ENCODE data around the gene TMEM119. TPM values are rescaled to one million over a fixed set of nuclear protein-coding genes. Genes with fewer than 3 reads are reported as not detected.
"Not testable (repeated sequence)": the region's sequence is repeated elsewhere in the genome, so short reads cannot be mapped to it uniquely, and the experiment has no call there.

TMEM119 gene
- total RNA-seq, 1 donor from 2014 or later, result not detected

DNA sequence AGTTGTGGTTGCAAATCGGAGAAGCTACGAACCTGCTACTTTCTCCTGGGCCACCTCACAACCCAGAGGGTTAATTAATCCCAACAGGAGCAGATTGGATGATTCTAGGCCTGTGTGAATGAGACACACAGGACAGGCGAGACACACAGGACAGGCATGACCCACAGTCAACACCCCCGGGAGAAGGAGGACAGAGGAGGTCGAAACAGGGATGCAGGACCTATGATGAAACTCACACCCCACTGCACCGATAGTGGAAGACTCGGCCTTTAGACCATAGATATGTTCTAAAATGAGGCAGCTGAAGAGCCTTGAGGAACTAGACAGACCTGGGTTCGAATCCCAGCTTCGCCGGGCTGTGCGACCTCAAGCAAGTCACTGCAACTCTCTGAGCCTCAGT, 11.6 kb downstream of the TMEM119 start:
- DNase-seq (ENCODE audit: extremely low read depth, low read depth, low spot score), result no peak

DNA sequence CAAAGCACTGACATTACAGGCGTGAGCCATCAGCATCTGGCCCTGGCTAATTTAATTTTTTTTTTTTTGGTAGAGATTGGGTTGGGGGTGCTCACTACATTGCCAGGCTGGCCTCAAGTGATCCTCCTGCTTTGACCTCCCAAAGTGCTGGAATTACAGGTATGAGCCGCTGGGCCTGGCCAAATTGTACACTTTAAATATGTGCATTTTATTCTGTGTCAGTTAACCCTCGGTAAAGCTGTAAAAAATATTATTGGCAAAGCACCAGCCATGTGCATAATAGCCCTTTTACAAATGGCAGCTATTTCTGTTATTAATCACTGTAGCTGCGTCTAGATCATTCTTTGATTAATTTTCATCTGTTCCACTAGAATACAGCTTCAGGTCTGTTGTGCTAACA, 12.0 kb downstream of the TMEM119 start:
- DNase-seq (ENCODE audit: extremely low read depth, low read depth, low spot score), result no peak

DNA sequence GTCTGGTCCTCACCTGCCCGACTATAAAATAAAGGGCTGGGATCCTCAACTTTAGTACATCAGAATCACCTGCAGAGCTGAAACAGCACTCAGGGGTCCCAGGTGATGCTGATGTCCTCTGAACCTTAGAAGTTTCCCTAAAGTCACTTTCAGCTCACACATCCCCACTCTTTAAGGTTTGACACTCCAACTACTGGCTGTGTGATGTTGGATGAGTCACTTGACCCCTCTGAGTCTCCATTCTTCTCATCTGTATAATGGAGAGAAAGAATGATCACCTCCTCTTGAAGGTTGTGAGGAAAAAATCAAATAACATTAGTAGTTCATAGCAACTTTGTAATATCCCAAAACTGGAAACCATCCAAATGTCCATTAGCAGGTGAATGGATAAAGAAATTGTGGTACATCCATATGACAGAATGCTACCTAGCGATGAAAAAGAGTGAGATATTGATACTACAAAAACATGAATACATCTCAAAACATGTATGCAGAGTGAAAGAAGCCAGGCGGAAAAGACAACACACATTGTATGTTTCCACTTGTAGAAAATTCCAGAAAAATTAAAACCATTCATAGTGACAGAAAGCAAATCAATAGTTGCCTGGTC, 13.3 kb downstream of the TMEM119 start:
- DNase-seq (ENCODE audit: extremely low read depth, low read depth, low spot score), result no peak

DNA sequence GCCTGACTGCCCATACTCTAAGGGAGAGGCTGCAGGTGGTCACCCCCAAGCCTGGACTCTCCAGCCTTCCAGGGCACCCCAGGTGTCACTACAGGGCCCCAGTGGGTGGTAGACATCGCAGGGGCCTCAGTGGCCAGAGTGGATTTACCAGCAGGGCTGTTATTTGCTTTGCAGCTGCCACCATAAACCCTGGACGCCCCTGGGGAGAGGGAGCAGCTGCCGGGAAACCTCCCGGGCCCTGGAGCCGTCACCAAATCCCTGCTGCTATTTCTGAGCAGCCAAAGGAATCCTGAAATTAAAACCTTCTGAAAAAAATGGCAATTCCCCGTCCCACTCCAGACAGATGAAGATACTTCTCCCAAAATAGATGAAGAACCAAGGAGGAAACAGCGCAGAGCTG, 13.9 kb downstream of the TMEM119 start:
- DNase-seq (ENCODE audit: extremely low read depth, low read depth, low spot score), result no peak

DNA sequence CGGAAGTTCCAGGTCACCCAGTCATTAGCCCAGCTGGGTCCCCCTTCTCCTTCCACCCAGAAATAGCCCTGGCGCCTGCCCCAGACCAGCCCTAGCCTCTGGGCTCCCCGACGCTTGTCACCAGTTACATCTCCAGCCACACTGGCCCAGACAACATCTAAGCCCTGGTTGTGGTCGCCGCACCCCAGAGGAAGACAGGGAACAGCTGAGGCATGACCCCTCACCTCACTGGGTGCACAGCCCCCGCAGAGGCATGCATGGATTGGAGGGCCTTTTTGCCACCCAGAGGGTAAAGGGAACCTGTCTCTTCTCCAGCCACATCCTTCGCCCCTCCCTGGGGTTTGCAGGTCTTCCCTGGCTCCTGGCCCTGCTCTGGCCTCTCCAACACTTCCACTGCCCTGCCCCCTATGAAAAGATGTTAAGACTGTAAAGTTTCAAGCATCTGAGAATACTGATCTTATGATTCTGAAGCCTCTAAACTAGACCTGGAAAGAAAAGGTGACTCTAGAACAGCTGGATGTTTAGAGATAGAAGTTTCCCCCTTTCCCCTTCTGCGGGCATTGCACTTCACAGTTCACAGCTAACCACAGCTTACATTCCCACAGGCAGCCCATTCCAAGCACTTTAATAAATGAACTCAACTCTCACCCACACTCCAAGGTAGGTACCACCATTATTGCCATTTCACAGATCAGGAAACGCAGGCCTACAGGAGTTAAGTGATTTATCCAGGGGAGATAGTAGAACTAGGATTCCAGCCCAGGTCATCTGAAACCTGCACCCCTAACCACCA, 14.7 kb downstream of the TMEM119 start:
- no peak for DNase-seq (ENCODE audit: extremely low read depth, low read depth, low spot score)

DNA sequence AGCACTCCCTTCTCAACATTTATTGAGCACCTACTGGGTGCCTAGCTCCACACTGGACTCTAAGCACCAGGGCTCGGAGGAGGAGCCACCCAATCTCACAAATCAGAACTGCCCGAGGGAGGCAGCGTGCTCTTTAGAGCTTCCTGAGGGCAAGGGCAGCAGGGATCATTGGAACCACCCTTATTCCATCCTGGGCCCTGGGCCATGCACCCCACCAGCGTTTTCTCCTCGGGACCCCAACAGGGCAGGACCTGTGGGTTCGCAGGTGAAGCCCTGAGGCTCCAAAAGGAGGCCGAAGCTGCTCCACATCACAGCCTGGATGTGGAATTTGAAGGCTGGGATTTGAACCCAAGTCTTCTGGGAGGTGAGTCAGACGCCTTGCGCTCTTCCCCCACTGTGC, 15.4 kb downstream of the TMEM119 start:
- DNase-seq (ENCODE audit: extremely low read depth, low read depth, low spot score), result no peak

DNA sequence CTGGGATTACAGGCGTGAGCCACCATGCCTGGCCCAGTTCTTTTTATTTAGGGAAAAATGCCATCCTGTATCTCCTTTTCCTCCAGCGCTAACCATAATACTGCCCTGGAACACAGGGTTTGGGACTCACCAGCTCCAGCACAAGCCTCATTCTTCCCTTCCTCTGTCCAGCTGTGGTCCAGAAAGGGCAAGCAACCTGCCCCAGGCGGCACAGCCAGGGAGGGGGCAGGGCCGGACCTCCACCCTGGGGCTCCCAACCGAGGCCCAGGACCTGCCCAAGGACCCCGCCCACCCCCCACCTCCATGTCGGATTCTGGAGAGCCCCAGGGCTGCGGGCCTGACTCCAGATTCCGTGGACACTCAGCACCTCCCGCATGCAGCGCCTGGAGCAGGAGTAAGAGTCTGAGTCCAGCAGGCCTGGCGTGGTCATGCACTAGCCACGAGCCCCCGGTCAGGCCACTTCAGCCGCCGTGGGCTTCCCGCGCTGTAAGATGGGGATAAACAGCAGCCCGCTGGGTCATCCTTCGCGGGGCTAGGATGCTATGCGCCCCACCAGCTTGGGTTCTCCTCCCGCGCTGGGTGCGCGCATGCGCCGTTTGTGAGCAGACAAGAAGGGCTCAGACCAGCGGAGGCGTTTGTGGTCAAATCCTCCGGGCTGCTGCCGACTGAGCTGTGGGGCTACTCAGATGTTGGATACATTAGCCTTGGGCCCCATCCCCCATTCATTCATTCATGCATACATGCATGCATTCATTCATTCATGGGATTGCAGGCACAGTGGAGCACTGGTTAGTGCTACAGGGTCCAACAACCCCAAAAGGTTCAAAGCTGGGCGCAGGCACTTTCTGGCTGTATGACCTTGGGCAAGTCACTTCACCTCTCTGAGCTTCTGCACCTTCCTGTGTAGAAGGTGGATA, 16.3 kb downstream of the TMEM119 start:
- no peak for DNase-seq (ENCODE audit: extremely low read depth, low read depth, low spot score)

DNA sequence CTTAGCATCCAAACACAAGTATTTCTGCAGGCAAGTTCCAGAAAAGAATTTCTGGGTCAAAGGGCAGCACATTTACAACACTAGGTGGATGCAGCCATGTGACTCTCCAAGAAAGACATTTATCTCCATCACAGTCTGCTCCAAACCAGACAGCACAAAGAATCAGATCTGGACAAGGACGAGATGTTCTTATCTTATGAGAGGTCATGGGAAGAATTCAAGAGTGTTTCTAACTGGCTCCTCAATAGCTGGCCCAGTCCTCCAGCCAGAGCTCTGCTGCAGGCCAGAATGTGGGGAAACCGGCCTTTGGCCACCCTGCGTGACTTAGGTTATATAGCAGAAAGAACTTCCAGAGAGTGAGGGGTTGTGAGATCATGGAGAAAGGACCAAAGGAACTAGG, 17.4 kb downstream of the TMEM119 start:
- DNase-seq (ENCODE audit: extremely low read depth, low read depth, low spot score), result no peak

DNA sequence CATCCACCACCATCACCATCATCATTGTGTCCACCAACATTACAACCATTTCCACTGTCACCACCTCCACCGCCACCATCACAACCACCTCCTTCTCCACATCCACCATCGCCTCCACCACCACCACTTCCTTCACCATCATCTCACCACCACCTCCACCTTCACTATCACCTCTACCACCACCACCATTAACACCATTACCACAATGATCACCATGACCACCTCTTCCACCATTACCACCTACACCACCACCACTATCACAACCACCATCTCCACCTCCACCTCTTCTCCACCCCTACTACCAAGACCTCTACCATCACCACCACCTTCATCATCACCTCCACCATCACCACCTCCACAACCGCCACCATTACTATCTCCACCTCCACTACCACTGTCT, 19.1 kb downstream of the TMEM119 start:
- DNase-seq (ENCODE audit: extremely low read depth, low read depth, low spot score), result no peak

DNA sequence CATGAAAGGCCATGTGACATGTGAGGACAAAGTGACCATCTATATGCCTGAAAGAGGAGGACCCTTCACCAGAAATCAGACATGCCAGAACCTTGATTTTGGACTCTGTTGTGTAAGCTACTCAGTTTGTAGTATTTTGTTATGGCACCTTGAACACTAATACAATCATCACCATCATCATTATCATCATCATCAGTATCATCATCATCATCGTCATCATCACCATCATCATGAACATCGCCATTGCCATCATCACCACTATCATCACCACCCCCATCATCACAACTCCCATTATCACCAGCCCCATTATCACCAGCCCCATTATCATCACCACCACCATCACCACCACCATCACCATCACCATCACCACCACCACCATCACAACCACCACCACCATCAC, 19.6 kb downstream of the TMEM119 start:
- no peak for DNase-seq (ENCODE audit: extremely low read depth, low read depth, low spot score)

DNA sequence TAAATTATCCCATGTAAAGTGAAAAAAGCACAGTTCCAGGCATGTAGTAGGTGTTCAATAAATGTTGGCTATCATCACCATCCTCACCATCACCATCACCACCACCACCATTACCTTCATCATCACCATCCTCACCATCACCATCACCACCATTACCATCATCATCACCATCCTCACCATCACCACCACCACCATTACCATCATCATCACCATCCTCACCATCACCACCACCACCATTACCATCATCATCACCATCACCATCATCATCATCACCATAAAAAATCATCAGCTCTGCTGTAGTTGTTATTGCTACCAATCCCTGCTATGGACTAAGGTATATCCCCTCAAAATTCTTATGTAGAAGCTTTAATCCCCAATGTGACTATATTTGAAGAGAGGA, 20.4 kb downstream of the TMEM119 start:
- DNase-seq (ENCODE audit: extremely low read depth, low read depth, low spot score), result no peak

DNA sequence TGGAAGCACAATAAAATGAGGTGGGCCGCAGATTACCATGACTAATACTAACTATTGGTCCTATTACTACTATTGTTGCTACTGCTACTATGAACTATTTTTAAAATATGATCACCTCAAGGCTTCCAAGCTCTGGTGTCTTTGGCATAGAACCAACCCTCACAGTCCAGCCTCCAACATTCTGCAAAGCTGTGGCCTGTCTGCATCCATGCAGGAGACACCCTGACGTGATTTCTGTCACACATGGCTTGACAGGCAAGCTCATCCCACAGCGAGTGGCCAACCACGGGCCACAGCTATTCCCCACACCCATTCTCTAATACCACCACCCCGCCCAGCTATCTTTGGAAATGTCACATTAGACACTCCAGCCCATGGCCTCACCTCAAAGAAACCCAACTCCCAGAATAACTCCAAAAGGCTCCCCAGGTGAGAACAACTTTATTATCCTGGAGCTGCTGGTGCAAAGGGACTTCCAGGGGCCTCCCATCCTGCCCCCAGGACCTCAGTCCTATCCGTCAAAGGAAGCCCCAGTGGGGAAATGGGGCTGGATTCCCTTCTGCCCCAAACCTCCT, 21.1 kb downstream of the TMEM119 start:
- no peak for DNase-seq (ENCODE audit: extremely low read depth, low read depth, low spot score)

DNA sequence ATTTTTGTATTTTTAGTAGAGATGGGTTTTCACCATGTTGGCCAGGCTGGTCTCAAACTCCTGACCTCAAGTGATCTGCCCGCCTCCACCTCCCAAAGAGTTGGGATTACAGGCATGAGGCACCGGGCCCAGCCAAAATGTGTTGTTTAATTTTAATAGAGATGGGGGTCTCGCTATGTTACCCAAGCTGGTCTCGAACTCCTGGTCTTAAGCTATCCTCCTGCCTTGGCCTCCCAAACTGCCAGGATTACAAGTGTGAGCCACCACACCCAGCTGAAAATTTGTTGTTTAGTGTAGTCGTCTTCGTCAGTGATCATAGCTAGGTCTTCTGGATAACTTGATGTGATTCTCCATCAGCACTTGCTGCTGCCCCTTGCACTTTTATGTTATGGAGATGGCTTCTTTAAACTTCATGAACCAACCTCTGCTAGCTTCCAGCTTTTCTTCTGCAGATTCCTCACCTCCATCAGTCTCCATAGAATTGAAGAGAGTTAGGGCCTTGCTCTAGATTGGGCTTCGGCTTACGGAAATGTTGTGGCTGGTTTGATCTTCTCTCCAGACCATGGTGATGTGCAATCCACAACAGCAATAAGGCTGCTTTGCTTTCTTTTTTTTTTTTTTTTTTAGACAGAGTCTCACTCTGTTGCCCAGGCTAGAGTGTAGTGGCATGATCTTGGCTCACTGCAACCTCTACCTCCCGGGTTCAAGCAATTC, 22.5 kb downstream of the TMEM119 start:
- no peak for DNase-seq (ENCODE audit: extremely low read depth, low read depth, low spot score)

DNA sequence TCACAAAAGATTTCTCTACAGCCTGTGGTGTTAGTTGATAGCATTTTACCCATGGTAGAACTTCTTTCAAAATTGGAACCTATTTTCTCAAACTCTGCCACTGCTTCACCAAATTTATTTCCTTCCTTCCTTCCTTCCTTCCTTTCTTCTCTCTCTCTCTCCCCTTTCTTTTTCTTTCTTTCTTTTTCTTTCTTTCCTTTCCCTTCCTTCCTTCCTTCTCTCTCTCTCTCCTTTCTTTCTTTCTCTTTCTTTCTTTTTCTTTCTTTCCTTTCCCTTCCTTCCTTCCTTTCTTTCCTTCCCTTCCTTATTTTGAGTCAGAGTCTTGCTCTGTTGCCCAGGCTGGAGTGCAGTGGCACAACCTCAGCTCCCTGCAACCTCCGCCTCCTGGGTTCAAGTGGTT, 23.6 kb downstream of the TMEM119 start:
- not testable (repeated sequence) for DNase-seq (ENCODE audit: extremely low read depth, low read depth, low spot score)

DNA sequence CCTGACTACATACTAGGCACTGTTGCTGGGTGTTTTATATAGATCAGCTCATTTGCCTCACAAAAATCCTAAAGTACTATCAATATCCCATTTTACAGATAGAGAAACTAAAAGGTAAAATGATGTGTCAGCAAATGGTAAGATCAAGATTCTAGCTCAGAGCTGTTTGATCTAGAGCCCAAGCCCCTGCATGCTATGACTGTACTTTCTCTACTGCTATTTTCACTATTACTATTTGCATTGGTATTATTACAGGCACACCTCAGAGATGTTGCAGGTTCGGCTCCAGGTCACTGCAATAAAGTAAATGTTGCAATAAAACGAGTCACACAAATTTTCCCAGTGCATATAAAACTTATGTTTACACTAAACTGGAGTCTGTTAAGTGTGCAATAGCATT, 24.6 kb downstream of the TMEM119 start:
- no peak for DNase-seq (ENCODE audit: extremely low read depth, low read depth, low spot score)

DNA sequence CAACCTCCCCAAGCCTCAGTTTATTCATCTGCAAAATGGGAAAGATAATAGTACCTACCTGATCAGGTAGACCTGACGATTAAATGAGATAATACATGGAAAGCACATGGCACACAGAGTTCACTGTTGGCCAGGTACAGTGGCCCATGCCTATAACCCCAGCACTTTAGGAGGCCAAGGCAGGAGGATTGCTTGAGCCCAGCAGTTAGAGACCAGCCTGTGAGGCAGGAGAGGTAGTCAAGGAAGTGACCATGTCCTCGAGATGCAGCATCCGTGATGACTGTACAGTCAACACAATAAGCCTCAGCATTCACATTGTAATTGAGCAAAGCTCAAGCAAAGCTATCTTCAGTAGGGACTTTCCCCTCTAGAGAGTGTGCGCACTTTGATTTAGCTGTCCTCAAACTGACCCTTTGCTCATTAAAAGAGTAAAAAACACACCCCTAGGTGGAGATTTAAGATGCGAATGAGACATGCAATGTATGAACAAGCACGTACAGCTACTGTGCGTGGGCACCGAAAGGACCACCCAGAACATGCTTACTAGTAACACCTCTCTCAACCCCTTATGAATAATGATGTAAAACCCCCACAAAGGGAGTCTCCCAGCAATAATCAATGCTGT, 25.6 kb downstream of the TMEM119 start:
- DNase-seq (ENCODE audit: extremely low read depth, low read depth, low spot score), result no peak

DNA sequence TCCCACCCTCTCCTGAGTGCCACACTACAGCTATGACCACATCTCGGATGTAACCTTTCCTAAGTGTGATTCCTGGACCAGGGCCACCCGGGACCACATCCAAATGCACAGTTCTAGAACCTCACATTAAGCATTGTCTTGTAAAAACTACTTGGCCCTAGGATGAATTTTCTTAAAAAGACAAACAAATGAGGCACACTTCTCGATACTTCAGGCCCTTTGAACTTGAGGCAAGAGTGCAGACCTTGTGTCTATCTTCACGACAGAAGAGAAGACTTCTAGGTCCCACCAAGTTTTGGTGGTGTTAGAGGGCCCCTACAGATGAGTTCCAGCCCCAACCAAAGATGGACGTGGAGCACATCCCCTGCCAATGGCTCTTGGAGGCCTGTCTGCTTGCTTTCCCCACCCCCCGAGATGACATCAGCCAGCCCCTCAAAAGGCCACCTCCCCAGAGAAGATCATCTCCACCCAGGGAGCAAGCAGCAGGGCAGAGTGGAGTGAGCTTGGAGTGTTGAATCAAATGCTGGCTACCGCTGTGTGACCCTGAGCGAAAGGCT, 26.2 kb downstream of the TMEM119 start:
- no peak for DNase-seq (ENCODE audit: extremely low read depth, low read depth, low spot score)

DNA sequence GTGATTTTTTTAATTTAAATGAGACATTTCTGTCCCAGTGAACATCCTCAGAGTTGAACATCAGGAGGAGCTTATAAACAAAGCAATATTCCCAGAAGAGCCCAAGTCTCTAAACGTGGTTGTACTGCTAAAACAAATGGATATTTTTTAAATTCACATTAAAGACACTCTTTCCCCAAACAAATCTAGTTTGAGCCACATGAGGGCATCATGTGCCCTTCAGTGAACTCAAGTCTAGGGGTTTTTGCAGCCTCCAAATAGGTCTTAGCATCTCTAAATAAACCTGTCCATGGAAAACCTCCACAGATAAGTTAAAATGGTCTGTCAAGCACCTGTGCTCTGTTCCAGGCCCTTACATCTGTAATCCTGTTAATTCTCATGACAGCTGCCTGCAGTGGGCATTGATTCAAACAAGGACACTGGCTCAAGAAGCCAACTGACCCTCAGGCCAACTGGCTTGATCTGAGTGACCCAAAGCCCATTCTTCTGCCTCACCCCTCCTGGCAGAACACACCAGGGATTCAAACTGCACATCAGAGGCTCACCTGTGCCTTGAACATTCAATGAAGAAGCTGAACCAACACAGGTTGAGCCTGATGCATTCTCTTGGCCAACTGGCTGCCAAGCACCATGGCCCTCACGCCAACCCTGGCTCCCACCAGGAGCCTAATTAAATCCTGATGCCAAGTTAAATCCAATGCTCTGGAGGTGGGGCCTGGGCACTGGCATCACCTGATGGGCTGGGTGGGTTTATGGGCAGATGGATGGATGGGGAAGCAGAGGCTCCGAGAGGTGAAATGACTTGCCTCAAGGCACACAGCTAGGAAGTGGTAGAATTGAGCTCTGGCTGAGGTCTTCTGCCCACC, 26.9 kb downstream of the TMEM119 start:
- no peak for DNase-seq (ENCODE audit: extremely low read depth, low read depth, low spot score)
